Measurements from ENCODE around the gene TRMT5.

DNA sequence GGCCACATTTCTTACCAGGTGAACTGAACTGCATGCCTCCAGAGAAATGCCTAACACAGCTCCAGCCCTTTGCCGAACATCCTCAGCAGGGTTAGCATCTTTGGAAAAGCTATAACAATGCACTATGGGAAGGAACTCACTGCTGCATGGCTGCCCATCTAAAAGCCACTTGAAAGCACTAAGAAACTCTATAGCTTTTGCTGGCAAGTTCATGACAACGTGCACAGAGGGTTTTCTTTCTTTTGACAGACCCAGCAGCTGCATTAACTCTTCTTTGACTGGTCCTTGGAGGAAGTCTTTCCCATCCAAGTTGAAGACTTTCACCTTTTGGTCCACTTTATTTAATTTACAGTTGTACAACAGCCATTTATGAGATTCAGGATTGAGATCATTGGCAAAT, 5.3 kb downstream of the TRMT5 start:
- TF ChIP-seq, protein P1, sequence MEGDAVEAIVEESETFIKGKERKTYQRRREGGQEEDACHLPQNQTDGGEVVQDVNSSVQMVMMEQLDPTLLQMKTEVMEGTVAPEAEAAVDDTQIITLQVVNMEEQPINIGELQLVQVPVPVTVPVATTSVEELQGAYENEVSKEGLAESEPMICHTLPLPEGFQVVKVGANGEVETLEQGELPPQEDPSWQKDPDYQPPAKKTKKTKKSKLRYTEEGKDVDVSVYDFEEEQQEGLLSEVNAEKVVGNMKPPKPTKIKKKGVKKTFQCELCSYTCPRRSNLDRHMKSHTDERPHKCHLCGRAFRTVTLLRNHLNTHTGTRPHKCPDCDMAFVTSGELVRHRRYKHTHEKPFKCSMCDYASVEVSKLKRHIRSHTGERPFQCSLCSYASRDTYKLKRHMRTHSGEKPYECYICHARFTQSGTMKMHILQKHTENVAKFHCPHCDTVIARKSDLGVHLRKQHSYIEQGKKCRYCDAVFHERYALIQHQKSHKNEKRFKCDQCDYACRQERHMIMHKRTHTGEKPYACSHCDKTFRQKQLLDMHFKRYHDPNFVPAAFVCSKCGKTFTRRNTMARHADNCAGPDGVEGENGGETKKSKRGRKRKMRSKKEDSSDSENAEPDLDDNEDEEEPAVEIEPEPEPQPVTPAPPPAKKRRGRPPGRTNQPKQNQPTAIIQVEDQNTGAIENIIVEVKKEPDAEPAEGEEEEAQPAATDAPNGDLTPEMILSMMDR (conservative IDR thresholded peaks at IDR 0.05; ENCODE audit: low read length), result no peak
- TF ChIP-seq EZH2phosphoT487 (IDR thresholded peaks at IDR 0.05; ENCODE audit: borderline replicate concordance, low read depth, low read length), result no peak
